GM18867 (cell line): Measurements from ENCODE around the gene GRM1.

Experiments used
- ATAC-seq: cut with Tn5 transposase; IDR thresholded peaks from one replicate; pipeline ENCODE4 v1.9.1; 2021; ENCODE audit warnings: mild to moderate bottlenecking, moderate library complexity; ENCODE audit not compliant: unreplicated experiment

Gene GRM1

DNA sequence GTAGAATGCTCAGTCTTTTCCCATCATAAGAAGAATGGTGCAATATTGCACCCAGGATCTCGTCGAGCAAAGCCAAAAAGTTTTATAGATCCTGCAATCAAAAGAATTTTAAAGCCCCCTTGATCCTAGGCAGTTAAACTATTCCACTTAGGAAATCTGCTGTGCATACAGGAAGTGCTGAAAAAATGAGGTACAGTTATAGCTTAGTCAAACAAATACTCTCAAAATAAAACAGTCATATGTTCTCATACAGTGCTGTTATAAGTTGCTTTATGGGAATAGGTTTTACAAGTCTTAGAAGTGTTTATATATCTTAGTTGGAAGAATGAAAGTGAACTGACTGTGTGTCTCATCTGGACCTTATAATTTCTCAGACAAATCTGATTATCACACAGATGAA, 282.2 kb downstream of the GRM1 start:
- ATAC-seq = no peak

DNA sequence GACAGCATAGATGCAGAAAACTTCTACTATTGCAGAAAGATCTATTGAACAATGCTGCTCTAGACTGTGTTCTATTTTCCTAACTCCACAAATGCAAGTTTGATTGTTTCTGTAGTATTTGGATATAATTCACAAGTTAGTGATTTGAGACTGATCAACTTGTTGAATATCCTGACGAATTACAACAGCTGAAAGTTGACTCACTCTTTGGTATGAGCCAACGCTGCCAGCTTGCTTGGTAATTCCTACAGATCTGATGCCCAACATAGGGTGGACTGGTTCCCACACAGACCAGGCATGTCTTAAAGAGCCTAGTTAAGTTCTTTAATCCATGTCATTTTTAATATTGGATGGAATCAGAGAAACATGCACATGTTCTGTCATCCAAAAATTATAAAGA, 283.7 kb downstream of the GRM1 start:
- no peak for ATAC-seq

DNA sequence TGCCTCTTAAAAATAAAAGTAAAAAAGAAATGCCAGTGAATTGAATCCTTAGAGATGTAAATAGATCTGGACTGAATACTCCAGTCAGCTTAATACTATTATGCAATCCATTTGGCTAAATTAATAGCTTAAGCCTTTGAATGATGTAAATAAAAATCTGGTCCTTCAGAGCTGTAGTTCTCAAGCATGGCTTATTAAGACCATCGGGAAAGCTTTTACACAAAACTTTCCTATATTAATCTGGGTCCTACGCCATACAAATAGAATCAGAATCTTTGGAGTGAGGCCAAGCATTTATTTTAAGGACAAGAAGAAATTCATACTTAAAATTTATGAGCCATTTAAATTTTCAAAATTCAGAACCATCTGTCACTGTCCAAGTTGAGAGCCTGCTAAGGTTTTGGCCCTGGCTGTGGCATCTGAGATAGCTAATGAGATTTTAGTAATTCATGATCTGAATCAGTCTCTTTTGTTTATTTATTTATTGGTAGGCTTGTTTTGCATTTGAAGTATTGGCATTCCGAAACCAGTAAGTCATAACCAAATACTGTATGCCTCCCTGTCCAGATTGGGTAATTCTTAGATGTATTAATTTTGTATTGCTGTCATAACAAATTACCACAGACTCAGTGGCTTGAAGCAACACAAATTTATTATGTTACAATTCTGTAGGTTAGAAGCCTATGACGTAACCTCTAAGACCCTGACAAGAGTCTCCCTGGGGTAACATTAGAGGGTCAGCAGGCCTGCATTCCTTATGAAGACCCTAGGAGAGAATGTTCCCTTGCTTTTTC, 286.7 kb downstream of the GRM1 start:
- no peak for ATAC-seq

DNA sequence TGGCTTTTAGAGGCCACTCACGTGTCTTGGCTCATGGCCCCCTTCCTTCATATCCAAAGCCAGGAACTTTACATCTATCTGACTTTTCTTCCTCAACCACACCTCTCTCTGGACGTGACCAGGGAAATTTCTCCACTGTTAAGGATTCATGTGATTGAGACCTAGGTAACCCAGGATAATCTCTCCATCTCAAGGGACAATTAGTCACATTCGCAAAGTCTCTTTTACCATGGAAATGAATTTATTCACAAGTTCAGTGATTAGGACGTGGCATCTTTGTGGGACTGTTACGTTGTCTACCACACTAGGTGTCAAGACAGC, 287.3 kb downstream of the GRM1 start:
- no peak for ATAC-seq

DNA sequence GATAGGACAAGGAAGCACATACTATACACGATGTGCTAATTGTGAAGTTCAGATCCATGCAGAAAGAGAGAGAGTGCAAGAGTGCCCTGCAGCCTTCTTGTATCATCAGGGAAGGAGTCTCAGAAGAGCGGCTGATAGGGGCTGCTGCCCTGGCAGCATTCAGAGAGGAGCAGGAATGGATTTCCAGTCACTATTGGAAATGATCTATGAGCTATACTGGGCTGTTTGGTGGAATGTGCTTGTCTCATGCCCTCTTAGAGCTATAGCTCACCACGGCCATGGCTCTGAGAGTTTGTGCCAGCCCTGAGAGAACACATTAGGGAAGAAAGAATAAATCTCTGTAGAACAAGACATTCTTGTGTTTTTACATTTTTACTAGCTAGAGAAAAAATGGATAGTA, 302.2 kb downstream of the GRM1 start:
- ATAC-seq = no peak

DNA sequence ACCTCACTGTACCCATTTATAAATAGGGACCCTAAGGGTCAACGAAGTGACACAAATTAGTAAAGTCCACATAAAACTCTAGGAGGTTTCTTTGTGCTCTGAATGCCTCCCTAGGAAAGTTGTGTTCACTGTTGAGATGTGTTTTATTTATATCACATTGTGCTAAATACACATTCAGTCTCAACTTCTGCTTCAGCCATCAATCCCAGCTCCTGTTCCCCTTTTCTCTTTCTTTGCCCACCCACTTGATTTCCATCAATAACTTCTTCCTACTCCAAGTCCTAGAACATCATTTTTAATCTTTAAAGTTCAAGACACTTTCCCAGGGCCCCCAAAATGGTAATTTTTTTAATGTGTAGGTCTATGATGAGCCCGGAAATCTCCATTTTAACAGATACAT, 306.5 kb downstream of the GRM1 start:
- no peak for ATAC-seq

DNA sequence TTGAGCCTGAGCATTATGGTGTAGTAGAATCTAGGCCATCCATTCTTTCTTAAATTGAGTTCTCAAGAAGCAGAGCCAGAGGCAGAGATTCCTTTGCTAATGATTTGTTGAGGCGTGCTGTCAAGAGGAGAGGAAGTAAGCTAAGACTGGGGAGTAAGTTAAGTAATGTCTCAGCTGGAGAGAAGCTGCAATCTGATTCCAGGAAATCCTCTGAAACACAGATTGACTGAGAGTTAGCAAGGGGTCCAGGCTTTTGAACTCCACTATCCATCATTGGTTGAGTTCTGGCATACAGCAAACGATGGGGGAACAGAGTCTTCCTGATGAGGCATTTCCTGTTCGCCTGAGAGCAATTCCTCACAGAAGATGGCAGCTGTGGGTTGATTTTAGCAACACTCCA, 307.3 kb downstream of the GRM1 start:
- no peak for ATAC-seq

DNA sequence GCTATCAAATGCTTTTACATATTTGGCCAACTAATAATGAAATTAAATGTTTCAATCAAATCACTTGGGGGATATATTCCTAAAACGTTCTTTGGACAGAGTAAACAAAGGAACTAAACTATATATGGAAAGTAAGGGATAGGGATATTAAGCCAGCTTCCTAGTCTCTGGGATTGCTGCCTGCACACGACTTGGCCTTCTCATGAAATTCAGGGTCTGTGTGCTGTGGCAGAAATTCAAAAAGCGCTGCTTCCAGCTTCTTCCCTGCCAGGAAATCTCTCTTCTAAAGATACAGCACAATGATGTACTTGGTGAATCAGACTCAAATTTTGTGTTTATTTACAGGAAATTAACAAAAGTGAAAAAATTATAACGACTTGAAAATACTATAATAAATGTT, 308.5 kb downstream of the GRM1 start:
- ATAC-seq = no peak

DNA sequence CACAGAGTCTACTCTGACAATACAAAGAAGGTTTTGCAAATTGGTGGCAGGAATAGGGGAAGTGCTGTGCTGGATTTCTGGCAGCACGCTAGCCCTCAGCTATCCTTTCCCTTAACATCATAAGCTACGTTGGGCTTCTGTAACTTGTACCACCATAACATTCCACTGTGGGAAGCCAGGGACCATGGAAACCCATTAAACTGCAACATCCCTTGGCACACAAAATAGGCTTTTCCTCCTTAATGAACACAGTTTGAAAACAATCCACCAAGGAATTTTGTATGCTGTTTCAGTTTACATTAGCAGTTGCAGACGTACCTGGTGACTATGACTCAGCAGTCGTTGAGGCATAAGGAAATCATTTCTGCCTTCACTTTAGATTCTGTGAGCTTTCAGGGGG, 310.9 kb downstream of the GRM1 start:
- ATAC-seq = no peak

DNA sequence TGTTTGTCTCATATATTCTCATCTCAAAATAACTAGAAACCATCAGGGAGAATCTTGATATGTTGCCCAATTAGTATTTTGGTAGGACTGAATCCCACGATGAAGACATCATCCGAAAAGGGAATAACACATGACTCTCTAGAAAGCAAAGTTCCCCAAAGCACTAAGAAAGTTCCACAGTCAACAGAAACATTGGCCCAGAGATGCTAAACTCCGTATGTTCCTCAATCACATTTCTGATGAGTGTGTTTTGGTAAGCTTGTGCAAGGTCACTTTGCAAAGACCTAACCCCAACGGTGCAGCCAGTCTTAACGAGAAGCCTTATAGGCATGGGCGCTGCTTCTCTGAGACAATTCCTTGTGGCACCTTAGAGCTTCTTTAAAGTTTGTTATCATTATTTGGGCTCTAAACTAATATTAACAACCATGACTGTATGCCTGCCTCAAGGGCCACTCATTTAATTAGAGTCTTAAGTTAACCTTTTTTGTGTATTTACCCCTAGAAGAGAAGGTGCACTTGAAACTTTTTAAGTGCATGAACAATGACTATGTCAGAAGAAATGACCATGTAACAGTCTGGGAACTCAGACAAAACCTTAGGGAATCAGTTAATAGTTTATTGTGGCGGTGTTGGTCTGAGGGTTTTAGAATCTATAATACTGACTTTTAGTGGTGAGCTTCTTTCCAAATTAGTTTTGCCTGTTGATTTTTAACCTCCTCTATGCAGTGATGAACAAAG, 312.8 kb downstream of the GRM1 start:
- ATAC-seq = no peak

DNA sequence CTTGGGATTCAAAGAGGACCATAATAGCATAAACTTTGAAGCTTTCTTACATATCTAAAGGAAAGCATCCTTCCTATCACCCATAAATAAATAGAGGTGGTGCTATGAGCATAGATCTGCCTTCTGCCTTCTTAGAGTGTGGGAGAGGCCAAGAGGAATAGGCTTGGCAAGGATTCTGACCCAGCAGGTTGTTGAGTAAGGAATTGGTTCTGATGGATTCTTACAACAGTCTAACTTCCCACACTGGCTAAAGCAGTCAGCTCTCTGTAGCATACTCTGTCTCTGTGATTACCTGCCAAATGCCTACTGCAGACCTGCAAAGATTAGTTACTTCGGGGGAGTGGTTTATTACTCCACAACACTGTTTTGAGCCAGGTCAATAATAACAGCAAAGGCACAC, 316.7 kb downstream of the GRM1 start:
- ATAC-seq = no peak

DNA sequence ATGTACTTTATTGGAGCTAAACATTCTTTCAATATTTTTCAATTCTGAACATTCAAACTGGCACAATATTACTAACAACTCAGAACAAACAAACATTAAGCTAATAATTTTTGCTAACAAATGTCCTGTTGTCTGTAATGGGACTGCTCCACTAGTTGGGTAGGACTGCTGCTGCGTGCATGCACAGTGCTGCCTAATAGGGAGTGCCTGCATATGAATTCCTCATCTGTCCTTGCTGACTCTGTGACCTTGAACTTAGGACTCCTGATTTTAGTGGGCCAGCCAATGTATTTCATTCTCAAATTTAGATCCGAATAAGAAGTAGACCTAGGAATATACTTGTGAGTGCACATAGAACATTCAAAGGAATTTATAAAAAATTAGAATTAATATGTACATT, 318.2 kb downstream of the GRM1 start:
- no peak for ATAC-seq

DNA sequence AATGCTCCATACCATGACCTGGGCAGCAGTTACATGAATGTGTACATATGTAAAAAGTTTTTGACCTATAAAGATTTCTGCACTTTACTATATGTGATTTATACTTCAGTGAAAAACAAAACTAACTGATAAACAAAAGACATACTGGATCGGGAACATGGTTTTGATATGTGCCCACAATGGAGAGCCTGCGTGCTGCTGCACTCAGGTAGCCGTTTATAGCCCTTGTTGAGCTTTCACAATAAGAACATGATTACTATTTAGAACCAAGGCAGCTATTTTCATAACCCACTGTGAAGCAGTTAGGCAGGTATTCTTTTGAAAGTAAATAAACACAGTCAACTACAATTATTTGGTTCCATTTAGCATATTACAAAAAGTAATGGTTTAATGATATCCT, 318.8 kb downstream of the GRM1 start:
- ATAC-seq = no peak

DNA sequence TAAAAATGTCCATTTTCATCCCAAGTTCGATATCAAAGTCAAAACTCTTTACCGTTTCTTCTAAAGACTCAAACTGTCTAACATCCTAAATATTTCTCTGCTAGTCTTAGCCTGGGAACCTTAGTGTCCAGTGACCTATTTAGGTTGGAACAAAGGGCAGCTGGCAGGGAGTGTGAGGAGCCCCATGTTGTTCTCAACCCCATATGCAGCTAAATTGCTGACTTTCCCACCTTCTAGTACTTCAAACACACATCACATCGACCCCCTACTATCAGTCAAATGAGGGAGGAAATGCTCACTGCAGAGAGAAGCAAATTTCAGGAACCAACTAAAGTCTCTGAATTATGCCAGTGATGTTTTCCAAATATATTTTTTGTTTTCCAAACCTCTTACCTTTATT, 322.2 kb downstream of the GRM1 start:
- ATAC-seq = no peak

DNA sequence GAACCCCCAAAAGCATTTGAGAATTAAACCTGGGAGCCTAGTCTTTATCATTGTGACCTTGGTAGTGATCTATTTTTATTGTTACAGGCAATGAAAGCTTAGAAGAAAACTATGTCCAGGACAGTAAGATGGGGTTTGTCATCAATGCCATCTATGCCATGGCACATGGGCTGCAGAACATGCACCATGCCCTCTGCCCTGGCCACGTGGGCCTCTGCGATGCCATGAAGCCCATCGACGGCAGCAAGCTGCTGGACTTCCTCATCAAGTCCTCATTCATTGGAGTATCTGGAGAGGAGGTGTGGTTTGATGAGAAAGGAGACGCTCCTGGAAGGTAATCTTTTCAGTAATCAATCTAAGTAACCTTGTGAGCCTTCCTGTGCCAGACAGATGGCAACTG, 323.3 kb downstream of the GRM1 start:
- no peak for ATAC-seq

DNA sequence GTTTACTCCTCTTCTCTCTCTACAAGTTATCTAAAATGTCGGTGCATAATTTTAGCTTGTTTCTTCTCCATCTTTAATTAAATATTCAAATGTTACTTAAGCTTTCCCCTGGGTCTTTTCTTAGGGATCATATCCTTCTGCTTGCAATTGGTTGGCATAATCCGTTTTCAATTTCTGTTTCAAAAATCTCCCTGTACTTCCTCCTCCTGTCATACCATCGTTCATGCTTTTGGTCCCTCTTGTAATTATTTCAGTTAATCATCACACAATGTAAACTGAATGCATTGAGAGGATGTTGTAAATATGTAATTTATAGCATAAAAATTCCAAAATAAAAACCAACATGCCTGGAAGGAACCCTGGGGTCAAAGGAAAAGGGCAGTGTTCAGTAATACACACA, 325.6 kb downstream of the GRM1 start:
- no peak for ATAC-seq

DNA sequence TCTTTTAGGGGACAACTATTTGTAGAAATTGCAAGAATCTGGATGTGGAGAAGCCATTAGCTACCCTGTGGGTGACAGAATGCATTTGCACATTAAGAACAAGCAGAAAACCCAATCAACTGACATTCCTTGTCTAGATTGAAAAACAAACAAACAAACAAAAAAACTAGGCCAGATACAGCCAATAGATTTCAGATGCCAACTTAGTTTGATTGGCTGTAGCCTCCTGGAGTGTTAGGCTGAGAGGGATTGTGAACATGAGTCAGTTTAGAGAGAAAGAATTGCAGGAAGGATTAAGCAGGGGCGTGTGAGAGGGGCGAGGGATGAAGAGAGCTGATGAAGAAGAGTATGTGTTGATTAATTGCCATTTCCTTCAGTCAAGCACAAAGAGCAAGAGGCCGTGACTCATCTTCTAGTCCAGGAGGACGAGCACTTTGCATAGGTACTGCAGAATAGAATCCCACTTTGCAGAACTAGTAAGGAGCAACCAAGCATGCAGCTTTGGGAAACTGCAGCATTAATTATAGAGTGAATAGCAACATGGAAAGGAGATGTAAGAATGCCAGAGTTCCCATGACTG, 326.7 kb downstream of the GRM1 start:
- ATAC-seq = no peak

DNA sequence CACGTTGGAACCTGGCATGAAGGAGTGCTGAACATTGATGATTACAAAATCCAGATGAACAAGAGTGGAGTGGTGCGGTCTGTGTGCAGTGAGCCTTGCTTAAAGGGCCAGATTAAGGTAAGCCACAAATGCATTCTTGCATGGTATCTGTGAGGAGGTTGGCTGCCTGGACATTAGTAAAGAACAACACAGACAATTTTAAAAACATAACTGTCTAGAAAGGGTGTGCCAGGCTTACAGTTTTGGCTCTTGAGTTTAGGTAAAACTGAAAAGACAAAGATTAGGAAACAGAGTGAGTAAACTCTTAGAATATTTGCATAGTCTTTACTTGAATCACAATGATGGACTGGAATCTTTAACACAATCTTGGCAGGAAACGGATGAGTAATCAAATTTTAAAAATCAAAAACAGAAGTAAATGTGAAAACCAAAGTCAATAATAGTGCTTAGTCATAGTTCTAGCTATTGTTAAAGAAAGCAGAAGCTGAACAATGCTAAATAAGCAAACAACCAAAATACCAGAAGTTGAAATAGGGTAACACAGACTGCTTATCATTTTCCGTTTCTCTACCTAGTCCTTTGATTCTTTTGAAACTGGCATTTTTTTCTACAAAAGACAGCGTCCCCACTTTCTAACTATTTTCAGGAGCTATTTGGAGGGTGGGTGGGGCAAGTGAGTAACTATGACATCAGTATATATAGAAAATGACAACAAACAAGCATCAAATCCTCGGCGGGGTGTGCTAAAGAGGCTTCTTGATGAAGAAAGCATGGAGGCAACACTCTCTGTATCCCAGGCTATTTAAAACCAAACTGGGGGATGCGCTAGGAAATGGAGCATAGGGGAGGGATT, 328.9 kb downstream of the GRM1 start:
- ATAC-seq = peak; percentile 86

DNA sequence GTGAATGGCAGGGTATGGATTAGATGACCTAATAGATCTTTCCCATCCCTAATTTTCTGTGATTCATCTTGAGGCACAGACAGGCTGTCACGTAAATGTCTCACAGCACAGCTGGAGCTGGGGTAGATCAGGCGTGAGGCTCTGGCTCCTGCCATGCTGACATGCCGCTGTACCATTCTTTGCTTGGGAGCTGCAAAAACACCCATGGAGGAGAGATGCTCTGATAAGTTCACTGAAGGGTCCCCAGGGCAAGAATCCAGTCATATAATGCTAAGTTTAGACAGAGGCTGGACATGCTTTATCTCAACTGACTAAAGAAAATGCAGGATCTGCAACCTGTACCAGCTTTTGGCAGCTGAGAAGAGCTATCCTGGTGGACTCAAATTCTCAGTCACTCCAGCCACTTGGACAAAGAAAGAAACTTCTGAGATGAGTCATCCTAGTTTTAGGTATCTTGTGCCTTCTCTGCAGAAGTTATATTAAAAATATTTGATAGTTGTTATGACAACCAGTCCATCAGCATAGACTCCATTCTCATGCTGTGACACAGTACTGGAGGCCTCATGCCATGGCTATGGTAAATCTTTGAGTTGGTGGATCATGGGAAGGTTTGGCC, 329.7 kb downstream of the GRM1 start:
- ATAC-seq = no peak

DNA sequence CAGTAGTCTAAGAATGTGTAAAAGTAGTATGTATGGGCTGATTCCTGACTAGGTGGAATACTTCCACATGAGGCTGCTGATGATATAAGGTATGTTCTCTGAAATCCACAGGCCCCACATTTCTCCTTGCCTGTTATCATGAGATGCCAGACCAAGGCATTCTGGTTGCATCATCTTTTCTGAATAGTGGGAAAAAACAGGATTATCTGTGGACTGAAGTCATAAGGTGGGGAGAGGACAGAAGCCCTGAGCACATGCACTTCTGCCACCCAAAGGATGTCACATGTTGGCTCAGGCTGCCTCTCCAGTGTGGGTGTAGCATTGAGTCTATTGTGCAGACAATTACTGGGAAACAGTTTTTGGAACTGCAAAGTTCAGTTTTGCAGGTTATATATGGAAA, 330.3 kb downstream of the GRM1 start:
- no peak for ATAC-seq
